HG03196 (cell line): ENCODE results near the gene CLDN24.
"Not testable (repeated sequence)": the region's sequence is repeated elsewhere in the genome, so short reads cannot be mapped to it uniquely, and the experiment has no call there.

ENCODE experiments used
- ATAC-seq: cut with Tn5 transposase; IDR thresholded peaks from one replicate; pipeline ENCODE4 v1.9.1; 2021; ENCODE audit not compliant: unreplicated experiment

Gene CLDN24

DNA sequence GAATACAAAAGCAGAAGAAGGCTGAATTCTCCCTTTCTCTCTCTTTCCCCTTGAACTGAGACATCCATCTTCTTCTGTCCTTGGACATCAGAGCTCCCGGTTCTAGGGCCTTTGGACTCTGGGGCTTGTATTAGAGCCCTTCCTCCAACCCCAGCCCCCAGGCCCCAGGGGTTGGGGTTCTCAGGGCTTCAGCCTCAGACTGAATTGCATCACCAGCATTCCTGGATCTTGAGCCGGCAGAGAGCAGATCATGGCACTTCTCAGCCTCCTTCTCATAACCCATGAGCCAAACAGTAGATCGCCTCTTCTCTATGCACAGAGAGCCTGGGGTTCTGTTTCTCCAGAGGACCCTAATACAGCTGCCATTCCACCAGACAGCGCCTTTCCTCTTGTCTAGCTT, 25.3 kb upstream of the CLDN24 start:
- ATAC-seq, result no peak

DNA sequence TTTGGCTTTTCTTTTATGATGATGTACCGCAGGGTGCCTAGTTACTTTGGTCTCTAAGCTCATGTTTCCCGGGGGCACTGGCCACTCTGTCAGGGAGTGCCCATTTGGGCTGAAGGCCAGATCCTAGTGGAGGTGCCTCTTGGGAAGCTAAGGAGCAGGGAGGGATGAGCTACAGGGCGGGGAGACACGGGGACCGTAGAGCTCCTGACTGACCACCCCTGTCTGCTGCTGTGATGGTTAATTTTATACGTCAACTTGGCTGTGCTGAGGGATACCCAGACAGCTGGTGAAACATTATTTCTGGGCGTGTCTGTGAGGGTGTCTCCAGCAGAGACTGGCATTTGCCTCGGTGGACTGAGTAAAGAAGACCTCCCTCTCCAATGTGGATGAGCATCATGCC, 24.9 kb upstream of the CLDN24 start:
- ATAC-seq, result no peak

DNA sequence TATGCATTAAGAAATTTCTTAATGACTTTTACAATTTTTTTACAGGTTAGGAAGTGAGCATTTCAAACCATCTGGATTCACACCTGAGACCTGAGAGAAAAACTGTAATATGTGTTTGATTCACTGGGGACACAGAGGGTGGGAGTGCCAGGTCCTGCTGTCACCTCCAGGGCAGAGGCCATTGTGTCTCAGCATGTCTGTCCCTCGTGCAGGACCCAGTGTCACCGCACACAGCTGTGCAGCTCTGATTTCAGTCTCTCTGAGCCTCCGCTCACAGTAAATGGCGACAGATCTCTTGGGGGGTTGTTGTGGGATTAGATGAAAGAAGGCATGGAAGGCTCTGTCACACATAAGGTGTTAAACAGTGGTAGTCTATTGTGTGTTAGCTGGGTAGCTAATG, 23.0 kb upstream of the CLDN24 start:
- no peak for ATAC-seq

DNA sequence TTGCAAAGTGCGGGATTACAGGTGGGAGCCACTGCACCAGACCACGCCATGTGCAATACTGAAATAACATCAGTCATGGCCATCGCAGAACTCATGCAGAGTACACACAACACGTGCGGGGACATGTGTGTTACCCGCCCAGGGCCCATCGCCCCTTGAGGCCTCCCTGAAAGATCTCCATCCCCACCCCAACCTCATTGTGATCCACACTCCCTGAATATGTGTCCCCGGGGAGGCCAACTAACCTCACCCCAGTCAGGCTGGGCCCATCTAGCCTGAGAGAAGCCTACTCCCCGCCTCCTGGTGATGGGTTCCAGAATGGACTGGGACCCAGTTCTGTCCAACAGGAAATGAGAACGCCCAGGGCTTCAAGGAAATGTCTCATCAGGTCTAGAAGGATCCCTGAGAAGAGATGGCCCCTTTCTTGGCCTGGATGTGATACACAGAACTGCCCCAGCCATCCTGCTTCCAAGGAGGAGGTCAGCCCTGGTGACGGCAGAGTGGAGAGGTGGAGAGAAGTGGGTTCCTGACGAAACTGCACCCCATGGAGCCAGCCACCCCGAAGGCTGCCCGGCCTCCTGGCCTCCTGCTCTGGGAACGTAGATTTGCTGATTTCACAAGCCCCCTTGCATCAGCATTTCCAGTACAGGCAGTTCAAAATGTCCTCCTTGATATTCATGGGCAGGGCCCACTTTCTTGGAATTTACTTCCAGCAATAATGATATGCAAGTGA, 22.5 kb upstream of the CLDN24 start:
- no peak for ATAC-seq

DNA sequence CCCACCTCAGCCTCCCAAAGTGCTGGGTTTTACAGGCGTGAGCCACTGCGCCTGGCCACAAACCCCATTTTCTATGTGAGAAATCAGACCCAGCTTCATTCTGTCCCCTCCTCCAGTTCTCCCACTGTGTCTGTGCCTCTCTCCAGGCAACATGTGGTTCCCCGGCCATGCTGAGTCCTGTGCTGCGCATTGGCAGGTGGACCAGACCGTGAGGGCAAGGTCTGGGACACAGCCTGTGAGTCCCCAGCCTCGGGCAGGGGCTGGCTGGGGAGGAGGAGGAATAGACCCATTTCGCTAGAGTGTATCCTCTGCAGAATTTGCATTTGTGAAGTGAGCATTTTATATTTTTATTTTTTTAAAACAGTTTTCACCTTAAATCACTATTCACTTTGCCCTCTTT, 21.5 kb upstream of the CLDN24 start:
- ATAC-seq, result no peak

DNA sequence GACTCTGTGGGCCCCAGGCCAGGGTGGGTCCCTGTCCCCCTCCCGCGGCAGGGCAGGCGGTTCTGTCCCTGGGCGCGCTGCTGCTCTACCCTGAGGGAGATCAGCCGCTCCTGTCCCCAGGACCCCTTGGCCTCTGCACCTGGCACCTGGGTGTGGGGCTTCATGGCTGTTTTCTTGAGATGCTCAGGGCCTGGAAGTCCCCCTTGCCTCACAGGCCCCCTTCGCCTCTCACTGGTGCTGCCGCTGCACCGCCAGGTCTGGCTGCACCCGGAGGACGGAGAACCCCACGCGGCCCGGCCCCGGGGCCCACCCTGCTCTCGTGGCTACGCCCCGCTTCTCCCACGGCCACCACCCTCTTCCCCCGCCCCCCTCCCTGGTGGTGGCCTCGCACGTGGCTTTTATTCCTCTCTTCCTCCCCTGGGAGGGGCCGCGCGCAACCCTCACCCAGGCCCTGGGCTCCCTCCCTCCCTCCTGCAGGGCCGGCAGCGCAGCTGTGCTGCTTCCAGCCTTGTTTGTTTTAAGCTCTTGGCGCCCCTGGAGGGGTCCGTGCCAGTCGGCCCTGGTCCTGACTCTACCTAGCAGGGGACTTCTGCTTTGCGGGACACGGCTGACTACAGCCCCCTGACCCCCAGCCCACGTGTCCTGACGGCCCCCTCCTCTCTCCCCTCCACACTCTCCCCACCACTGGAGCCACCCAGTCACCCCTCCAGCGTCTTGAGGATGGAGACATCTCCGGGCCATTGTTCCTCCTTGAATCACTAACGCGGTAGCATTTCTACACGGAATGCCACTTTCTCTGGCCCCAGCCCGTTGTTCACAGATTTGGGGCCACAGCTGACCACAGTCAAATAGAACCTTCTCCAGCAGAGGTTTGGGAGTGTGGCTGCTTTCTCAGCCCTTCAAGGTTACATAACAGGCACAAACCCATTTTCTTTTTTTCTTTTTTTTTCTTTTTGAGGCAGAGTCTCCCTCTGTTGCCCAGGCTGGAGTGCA, 20.6 kb upstream of the CLDN24 start:
- ATAC-seq, result no peak

DNA sequence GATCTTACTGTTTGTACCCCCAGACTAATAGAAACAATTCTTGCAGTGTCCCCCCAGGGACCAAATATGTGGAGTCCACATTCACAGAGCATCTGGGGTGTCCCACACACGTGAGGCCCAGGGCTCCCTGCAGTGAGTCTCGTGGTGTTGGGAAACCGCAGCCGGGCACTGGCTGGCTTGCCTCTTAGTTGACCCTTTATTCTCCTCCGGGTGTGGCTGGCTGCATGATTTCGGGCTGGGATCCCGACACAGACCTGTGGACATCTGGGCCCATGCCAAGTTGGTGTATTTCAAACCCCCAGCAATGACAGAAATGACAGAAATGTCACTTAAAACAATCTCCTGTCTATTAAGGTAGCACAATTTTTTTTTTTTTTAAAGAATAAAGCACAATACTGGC, 15.6 kb upstream of the CLDN24 start:
- no peak for ATAC-seq

DNA sequence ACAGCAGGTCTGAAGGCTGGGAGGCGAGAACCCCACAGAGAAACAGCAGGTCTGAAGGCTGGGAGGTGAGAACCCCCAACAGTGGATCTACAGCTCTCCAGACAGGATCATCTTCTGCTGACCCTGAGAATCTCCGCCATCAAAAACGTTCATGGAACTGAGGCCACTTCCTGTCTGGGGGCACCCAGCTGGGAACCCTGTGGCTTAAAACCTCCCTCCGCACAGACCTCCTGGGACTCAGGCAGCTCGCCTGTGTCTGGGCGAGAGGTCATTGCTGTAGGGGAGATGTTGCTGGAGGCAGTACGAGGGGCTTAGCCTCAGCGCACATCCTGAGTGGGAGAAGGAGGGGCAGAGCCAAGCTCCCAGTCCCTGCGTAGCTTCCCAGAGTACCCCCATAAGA, 15.1 kb upstream of the CLDN24 start:
- ATAC-seq, result no peak

DNA sequence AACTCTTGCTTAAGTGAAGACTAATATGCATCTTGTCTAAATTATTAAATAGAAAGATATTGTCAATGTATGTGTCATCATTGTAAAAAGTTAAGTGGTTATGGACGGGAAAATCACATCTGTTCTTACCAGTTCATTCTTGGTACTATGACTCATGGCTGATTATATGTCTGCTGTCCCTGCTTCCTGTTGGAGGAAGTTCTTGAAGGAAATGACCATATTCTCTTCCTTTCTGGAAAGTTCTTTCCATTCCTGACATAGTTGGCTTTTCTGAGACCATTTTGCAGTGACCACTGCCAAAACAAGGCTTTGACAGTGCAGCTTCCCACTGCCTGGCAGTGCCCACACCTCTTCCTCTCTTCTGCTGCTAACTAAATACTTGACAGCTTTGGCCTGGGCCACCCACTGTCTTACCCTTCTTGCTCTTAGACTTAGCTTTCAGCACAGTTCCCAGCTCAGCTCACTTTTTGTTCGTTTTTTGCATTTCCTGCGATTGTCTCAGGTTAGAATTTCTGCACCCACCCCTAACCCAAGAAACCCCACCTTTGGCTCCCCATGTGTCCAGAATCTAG, 13.2 kb upstream of the CLDN24 start:
- ATAC-seq, result no peak

DNA sequence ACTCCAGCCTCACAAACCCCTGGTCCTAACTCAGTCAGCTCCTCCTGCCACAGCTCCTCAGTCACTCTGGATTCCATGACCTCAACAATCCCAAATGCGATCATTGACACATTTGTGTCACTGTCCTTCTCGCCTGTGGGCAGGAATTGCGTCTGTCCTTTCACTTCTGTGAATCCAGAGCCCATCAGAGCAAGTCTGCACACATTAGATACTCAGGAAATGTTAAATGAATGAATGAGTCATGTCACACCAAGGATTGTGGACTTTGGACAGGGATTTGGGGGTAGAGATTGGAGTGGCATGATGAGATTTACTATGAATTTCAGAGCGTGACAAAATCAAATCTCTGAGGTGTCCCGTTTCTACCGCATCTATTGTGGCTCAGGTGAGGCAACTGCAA, 11.8 kb upstream of the CLDN24 start:
- ATAC-seq, result no peak

DNA sequence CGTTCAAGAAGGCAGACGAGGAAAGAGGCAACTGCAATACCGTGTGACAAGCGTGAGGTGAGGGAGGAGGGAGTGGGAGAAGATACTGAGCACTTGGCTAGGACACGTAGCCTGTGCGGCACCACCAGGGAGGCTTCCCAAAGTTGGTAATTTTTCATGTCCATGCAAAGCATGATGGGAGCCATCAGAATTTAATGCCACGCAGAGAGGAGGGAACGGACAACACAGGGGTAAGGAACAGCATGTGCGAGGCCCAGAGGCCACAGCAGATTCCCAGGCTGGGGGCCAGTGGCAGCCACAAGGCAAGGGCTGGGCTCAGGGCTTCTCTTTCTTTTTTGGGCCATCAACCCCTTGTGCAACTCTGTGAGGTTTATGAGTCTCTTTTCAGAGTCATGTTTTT, 11.0 kb upstream of the CLDN24 start:
- no peak for ATAC-seq

DNA sequence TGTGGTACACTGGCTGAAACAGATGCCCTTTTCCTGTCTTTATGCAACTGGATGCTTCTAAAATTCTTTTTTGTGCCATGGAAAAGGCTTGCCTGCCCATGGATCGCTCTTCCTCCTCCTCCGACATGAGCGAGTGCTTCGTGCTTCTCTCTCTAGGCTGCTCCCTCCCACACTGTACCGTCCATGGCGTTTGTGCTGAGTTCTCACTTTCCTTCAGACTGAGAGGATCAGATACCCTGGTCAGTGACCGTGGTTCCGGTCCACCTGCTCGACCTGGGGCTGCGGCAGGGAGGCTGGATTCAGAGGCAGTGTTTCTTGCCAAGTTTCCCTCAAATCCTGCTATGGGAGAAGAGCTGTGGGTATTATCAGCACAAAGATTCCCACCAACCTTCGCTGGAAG, 10.2 kb upstream of the CLDN24 start:
- no peak for ATAC-seq

DNA sequence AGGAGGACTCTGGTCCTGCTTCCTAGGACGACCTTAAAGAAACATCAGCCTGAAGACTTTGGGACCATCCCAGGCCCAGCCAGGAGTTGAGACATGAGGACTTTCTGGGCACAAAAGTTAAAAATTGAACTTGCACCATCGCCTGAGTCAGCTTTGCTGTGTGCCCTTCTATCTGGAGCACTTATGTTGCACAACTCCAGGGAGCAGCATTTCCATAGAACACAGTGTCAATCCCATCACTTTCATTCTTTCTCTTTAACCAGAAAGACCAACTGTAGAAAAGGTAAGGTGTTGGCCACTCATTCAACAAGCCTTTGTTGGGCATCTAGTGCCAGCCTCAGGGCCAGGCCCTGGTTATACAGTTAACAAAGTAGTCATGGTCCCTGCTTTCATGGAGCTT, 8.6 kb upstream of the CLDN24 start:
- ATAC-seq, result no peak

DNA sequence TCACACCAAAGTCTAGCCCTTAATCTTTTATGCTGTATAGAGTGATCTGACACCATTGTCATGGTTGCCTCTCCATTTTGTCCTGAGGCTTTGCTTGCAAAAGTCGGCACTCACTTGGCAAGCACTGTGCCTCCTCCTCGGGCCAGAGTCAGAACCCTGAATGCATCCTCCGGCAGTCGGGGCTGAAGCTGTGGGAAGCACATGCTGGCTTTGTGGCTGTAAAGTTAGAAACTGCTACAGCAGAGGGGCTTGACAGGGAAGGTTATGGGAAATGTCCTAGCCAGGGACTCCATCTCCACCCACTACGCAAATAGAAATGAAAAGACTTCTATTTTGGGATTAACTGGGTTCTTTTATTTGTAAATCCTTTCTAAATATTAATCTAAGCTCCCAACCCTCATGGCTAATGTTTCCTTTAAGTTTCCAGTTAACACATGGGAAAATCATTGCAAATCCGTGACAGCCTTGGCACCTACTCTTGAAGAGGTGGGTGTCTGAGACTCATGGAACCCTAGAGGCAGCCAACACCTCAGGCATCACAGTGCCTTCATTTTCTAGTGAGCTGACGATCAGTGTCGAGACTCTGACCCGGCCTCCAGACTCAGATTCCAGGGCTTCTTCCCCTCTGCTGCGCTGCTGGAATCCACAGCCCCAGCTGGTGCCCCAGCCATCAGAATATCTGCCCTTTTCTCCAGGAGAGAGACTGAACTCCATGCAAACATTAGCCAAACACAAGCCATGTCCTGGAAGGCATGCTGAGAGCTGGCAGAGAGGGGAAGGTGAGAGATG, 7.9 kb upstream of the CLDN24 start:
- no peak for ATAC-seq

DNA sequence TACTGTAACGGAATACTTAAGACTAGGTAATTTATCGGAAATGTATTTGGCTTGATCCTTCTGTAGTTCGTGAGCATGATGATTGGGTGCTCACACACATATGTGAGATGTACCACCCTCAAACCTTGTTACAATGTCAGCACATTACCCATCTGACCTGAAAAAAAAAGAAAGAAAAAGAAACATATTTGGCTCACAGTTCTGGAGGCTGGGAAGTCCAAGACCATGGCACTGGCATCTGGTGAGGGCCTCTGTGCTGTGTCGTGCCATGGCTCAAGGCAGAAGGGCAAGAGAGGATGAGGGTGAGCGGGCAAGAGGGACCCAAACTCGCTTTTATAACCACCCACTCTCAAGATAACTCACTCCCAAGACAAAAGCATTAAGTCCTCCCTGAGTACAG, 7.0 kb upstream of the CLDN24 start:
- no peak for ATAC-seq

DNA sequence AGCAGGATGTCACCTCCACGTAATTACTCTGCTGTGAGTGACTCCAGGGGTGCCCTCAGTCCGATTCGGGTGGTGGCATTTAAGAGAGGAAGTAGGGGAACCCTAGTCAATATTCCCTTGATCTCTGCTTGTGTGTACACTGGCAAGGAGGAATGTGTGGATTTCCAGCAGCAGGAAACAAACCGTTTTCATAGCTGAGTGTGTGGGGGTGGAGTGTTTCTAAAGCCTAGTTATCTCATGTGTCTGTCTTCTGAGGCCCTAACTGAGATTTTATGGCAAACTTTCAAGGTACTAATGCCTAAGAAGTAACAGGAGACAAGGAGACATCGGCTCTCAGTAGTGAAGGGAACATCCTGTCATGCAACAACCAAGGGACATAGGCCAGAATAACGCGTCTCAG, 6.6 kb upstream of the CLDN24 start:
- no peak for ATAC-seq

DNA sequence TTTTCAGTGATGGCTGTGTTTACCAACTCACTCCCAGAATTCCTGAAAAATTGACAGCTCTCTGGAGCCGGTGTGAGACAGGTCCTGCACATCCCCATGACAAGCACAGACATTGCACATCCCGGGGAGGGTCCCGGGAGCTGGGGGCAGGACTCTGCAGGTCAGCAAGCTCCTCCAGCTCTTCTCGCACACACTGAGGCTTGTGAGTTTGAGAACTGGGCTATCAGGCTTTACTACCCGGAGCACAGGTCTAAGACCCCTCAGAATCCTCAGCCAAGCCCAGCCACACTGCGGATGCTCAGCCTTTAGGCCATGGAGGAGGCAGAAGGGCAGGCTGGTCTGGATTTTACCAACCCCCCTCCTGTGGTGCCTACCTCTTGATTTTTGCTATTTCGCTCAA, 5.6 kb upstream of the CLDN24 start:
- no peak for ATAC-seq

DNA sequence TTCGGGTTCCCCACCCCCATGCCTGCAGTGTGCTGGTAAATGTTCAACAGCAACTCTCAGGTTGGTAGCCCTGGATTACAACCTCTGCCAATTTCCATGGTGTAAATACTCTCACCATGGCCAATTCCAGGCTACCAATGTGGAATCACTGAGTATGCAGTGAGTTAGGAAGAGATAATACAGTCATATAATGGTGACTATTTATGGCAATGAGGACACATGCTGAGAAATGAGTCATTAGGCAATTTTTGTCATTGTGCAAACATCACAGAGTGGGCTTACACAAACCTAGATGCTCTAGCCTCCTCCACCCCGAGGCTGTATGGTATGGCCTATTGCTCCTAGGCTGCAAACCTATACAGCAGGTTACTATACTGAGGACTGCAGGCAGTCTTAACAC, 4.6 kb upstream of the CLDN24 start:
- ATAC-seq, result no peak

DNA sequence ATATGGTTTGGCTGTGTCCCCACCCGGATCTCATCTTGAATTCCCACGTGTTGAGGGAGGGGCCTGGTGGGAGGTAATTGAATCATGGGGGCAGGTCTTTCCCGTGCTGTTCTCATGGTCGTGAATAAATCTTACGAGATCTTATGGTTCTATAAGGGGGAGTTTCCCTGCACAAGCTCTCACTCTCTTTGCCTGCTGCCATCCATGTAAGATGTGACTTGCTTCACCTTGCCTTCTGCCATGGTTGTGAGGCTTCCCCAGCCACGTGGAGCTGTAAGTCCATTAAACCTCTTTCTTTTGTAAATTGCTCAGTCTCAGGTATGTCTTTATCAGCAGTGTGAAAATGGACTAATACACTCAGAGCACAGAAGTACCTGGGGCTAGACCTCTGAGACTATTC, 4.2 kb upstream of the CLDN24 start:
- ATAC-seq, result not testable (repeated sequence)

DNA sequence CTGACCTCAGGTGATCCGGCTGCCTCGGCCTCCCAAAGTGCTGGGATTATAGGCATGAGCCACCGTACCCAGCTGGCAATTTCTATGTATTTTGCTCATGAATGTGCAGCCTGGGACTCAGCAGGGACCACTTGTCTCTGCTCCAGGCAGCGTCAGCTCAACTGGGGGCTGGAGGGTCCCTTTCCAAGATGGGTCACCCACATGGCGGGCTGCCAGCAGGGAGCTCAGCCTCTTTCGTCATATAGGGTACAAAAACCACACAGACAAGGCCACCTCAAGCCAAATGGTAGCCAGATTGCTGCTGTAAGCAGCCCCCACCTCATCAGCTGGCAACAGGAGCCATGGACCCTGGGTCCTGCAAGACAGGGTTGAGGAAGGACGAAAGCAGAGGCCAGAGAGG, 2.4 kb upstream of the CLDN24 start:
- no peak for ATAC-seq

DNA sequence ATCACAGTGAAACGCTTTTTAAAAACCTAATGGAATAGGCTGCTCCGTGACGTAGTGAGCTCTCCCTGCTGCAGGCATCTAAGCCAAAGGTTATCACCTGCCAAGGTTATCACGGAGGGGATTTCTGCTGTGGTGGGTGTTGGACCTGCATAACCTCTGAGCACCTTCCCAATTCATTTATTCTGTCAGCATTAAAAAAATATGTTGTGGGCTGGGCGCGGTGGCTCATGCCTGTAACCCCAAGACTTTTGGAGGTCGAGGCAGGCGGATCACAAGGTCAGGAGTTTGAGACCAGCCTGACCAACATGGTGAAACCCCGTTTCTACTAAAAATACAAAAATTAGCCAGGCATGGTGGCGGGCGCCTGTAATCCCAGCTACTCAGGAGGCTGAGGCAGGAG, 1.8 kb upstream of the CLDN24 start:
- ATAC-seq, result not testable (repeated sequence)
